AG04450 (cell line): ENCODE results near the gene CD70. TPM values are rescaled to one million over a fixed set of nuclear protein-coding genes. Genes with fewer than 3 reads are reported as not detected.

Source experiments
- CTCF ChIA-PET: fragments of 300-600, 350-600 bp; formaldehyde crosslinking; extraction: SDS; loops from one replicate; lab custom pipeline; 2022; ENCODE audit warnings: antibody characterized with exemption, inconsistent platforms; lab: Charles Lee
- POLR2A ChIA-PET: fragments of 350-600 bp; formaldehyde crosslinking; extraction: SDS; loops from one replicate; lab custom pipeline; 2021; ENCODE audit warnings: antibody characterized with exemption, inconsistent platforms; lab: Yijun Ruan, JAX
- DNase-seq: peaks from one replicate; pipeline ENCODE4 v3.0.0-alpha.2; 2011; ENCODE audit warnings: low read depth, low spot score
- H3K27ac ChIP-seq: one replicate; pipeline ENCODE4 v1.5.1; 2012; ENCODE audit warnings: low read depth, low read length, control low read depth
- H3K27me3 ChIP-seq: one replicate; pipeline ENCODE4 v1.6.0; 2012; ENCODE audit warnings: low read length; ENCODE audit not compliant: control insufficient read depth, insufficient read depth
- H3K4me3 ChIP-seq: 2 replicates; pipeline ENCODE4 v1.5.1; 2011; ENCODE audit warnings: mild to moderate bottlenecking, low read depth, low read length, control low read depth
- H3K9me3 ChIP-seq: 2 replicates; pipeline ENCODE4 v1.5.1; 2012; ENCODE audit warnings: low read length; ENCODE audit not compliant: control insufficient read depth, insufficient read depth
- CTCF ChIP-seq: IDR thresholded peaks from 2 replicates; pipeline ENCODE4 v1.5.1; 2011; ENCODE audit warnings: low read depth, low read length, control low read depth, inconsistent platforms
- polyA plus RNA-seq: library from polyadenylated mRNA; depleted of rRNA; stranded (reverse); fragments of >200 nt; gene quantifications from 2 replicates; pipeline ENCODE4 v1.2.3, GENCODE V29; 2011

CD70 gene
- polyA plus RNA-seq, 1 experiment, result not detected

- ChIA-PET POLR2A (no interaction called here), CTCF (interaction anchor here (0.6 to 4.6 kb wide), 11 partner anchors 11 to 231 kb away, joined by 3 to 57 read pairs (median 4); partner anchors contain the start of gene TNFSF9)
- no peak for DNase-seq
- H3K27ac ChIP-seq, result no peak overlapping the region
- H3K27me3 ChIP-seq, result no peaks in the 10 kb centered on the region
- no peaks in the 10 kb centered on the region for H3K9me3 ChIP-seq
- H3K4me3 ChIP-seq, result no peak overlapping the region
- TF ChIP-seq CTCF, result peak; percentile 85
Observed at GRCh38 chr19:6632002-6632621, 41.2 kb upstream of the CD70 start.

GRCh38 chr19:6626764-6627163 is 35.8 kb upstream of the CD70 start:
- H3K4me3 ChIP-seq, result no peak overlapping the region
- no peak for DNase-seq
- no peak for TF ChIP-seq CTCF
- peaks cover 2% of the 10 kb centered on the region; the same call in 1 of the 2 replicates for H3K9me3 ChIP-seq
- ChIA-PET CTCF (no interaction called here), POLR2A (no interaction called here)
- H3K27ac ChIP-seq, result no peak overlapping the region
- no peaks in the 10 kb centered on the region for H3K27me3 ChIP-seq

GRCh38 chr19:6617374-6617773 is 26.4 kb upstream of the CD70 start:
- Histone ChIP-seq H3K27ac (no peak overlapping the region), H3K27me3 (no peaks in the 10 kb centered on the region), H3K9me3 (no peaks in the 10 kb centered on the region), H3K4me3 (no peak overlapping the region)
- no peak for DNase-seq
- POLR2A ChIA-PET, result no interaction called here
- CTCF ChIA-PET, result interaction anchor here (0.5 to 1.1 kb wide), 2 partner anchors 14 to 153 kb away, joined by 4 read pairs; no protein-coding TSS in a partner anchor
- no peak for TF ChIP-seq CTCF

DNA sequence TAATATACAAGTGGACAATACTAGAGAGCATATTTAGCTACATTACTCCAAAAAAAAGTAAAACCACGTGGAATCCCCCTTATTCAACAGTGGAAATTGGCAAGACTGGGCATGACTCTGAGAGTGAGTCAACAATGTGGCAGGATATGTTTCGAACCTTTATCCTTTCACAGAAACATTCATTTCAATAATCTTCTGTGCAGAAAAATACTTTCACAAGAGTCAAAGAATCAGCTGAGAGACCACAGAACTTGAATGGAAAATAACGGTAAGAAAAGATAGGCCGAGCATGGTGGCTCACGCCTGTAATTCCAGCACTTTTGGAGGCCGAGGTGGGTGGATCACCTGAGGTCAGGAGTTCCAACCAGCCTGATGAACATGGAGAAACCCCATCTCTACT is 25.1 kb upstream of the CD70 start:
- no peak for TF ChIP-seq CTCF
- H3K27ac ChIP-seq, result no peak overlapping the region
- H3K27me3 ChIP-seq, result no peaks in the 10 kb centered on the region
- ChIA-PET CTCF (no interaction called here), POLR2A (no interaction called here)
- DNase-seq, result no peak
- no peak overlapping the region for H3K4me3 ChIP-seq
- no peaks in the 10 kb centered on the region for H3K9me3 ChIP-seq

DNA sequence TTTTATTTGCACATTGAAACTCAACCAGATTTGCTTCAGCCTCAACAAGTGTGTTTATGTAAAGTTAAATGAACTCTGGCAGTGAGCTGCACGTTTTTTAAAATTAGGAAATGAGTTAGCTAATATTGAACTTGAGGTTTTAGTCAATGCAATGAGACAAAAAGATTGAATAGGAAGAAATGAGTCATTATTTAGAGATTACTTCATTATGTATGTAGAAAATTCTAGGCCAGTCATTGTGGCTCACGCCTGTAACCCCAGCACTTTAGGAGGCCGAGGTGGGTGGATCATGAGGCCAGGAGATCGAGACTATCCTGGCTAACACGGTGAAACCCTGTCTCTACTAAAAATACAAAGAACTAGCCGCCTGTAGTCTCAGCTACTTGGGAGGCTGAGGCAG is 22.8 kb upstream of the CD70 start:
- ChIA-PET POLR2A (no interaction called here), CTCF (no interaction called here)
- Histone ChIP-seq H3K9me3 (no peaks in the 10 kb centered on the region), H3K27me3 (no peaks in the 10 kb centered on the region), H3K4me3 (no peak overlapping the region), H3K27ac (no peak overlapping the region)
- no peak for DNase-seq
- TF ChIP-seq CTCF, result no peak
